Glomerular endothelial cell (primary cell): ENCODE measurements around the gene SLC5A5. TPM values are rescaled to one million over a fixed set of nuclear protein-coding genes. Genes with fewer than 3 reads are reported as not detected.

ENCODE experiments used
- DNase-seq: peaks from one replicate; pipeline ENCODE4 v3.0.0-alpha.2; 2011; ENCODE audit warnings: low read depth, low spot score; ENCODE audit errors: extremely low read depth
- total RNA-seq: library from RNA; depleted of rRNA; stranded (reverse); fragments of >200 nt; gene quantifications from 2 replicates; pipeline ENCODE4 v1.2.3, GENCODE V29; 2015

The SLC5A5 gene
- total RNA-seq = not detected in 2 replicates

DNA sequence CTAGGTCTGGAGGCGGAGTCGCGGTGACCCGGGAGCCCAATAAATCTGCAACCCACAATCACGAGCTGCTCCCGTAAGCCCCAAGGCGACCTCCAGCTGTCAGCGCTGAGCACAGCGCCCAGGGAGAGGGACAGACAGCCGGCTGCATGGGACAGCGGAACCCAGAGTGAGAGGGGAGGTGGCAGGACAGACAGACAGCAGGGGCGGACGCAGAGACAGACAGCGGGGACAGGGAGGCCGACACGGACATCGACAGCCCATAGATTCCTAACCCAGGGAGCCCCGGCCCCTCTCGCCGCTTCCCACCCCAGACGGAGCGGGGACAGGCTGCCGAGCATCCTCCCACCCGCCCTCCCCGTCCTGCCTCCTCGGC, at the start of gene SLC5A5:
Gene SLC5A5 (plus strand): TSS at position 68 of the 373 bp plus-strand sequence. CDS start 375 bp downstream, outside the sequence.
- no peak for DNase-seq

GRCh38 chr19:17824339-17824738, 47.4 kb upstream of the SLC5A5 start:
- DNase-seq = no peak

GRCh38 chr19:17826508-17827056, 45.2 kb upstream of the SLC5A5 start:
- DNase-seq = no peak

- DNase-seq = no peak
These were observed 41.7 kb upstream of the SLC5A5 start for GRCh38 chr19:17829855-17830566.

DNA sequence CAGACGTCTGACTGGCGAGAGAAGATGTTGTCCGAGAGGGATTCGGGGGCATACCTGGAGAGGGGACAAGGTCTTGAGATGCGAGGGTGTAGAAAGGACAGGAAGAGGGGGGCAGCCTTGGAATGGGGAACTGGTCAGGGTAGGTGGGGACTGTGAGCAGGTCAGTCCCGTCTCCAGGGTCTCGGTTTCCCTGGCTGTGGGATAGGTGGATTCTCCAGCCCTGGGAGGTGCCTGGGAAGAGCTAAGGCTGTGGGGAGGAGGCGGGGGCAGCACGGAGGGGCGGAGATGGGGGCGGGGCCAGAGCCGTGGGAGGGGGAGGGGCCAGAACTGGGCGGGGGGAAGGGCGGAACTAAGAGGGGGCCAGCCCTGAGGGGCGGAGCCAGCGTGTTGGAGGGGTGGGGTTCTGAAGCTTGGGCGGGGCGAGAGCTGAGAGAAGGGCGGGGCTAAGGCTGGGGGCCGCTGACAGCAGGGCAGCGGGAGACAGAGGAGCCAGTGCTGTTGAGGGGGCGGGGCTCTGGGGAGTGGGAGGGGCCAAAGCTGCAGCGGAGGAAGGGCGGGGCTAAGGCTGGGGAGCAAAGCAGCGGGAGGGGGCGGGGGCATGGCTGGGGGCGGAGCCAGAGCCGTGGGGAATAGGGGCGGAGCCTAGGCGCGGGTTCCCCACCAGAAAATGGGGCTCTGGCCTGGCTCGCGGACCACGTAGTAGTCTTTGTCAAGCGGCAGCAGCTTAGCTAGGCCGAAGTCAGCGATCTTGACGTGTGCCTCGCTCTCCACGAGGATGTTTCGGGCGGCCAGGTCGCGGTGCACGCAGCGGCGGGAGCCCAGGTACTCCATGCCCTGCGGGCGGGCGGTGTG, 41.0 kb upstream of the SLC5A5 start:
- DNase-seq = no peak

DNA sequence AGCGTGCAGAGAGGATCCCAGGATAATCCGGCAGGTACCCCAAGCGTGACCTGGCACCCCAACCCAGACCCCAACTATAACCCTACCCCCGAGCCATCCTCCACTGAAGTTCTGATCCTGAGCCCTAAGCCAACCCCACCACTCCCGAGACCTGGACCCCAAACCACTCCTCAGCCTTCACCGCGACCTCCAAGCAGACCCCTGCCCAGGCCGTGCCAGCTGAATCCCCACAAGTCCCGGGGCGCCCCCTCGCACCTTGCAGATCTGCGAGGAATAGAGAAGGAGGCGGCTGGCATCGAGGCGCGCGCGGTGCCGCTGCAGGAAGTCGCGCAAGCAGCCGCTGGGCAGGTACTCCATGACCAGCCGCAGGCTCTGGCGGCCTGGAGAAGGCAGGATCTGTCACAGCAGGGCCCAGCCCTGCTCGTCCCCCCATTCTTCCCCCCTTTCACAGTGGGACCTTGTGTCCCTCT, 40.3 kb upstream of the SLC5A5 start:
- DNase-seq = no peak

- DNase-seq = no peak
These were observed 39.1 kb upstream of the SLC5A5 start for GRCh38 chr19:17832443-17833208.

DNA sequence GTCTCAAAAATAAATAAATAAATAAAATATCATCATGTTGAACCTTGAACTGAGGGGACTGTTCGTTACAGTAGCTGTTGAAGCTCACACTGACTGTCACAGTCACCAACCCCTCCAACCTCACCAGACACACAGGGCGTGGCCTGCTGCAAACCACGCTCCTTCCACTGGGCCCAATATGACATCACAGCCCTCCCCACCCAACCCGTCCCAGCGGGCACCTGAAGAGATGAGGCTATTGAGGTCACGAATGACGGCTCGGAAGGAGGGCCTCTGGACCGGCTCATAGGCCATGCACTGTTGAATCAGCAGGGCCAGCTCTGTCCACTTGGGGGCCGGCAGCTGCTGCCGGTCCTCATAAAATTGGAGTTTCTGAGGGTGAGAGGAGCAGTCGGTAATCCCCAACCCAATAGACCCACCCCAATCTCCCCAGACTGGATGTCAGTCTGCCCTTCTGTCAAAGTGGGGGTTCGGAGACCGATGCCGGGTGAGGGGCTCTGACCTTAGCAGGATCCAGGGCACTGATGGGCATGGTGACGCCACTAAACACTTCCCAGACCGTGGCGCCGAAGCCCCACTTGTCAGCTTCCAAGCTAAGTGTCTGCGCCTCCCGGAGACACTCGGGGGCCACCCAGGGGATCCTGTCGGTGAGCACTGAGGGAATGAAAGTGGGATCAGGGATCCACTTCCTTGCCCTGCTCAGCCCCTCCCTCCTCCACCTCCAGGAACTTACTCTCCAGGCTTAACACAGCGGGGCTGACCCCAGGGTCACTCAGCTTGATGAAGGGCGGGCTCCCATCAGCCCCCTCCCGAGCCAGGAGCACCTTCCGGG, 37.2 kb upstream of the SLC5A5 start:
- DNase-seq = no peak

DNA sequence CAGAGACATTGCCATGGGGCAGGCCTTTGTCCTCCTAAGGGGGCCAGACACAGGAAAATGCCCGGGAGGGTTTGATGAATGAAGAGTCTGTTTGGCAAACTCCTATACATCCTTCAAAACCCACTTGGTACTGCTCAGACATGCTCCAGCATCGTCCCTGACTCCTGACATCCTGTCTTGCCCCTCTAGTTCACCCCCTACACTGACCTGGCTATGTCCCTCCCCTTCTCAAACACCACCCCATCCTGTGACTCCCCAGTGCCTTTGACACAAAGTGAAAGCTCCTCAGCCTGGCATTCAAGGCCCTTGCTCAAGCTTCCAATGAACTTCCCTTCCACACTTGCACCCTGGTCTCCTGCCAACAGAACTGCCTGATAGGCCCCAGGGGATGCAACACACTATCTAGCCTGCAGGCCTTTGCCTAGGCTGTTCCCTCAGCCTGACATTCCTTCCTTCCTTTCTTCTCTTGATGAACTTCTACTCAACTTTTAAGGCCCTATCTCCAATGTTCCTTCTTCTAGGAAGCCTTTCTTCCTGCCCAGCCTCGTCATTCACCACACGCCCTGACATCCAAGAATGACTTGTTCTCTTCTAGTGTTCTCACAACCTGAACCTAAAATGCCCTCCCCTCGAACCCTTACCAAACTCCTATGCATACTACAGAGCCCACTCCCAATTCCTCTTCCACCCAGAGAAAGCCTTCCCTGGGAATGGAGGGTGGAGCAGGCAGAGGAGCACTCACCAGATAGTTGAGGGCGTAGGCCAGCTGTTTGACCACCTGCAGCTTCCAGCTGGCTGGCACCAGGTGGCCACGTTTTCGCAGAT, 36.4 kb upstream of the SLC5A5 start:
- DNase-seq = no peak

DNA sequence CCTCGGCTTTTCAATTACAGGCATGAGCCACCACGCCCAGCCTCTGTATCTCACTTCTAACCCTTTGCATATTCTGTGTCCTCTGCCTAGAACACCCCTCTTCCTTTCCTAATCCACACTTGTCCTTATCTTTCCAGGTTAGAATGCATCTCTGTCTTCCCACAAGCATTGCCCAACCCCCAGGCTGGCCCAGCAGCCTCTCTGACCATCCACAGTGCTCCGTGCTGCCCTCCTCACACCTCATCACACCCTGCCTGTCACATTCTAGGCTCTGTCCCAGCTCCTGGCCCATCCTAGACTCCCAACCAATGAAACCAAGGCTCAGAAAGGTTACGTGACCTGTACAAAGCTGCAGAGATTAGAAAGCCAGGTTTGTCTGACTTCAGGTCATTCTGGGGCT, 35.2 kb upstream of the SLC5A5 start:
- DNase-seq = no peak

- DNase-seq = no peak
These were observed 33.8 kb upstream of the SLC5A5 start for GRCh38 chr19:17837972-17838371.

DNA sequence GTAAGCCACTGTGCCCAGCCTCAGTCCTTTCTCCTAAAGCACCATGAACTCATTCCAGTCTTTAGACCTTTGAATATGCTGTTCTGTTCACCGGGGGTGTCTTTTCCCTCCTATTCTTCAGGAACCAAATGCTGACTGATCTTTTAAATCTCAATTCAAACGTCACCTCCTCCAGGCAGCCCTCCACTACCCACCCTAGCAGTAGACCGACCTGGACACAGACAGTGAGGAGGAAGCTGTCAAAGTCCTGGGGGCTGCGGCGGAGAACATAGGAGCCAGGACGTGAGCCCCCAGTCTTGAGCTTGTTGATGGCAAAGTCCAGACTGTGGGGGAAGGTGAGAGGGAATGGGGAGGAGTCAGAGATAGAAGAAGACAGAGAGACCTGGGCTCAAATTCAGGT, 31.7 kb upstream of the SLC5A5 start:
- DNase-seq = no peak

- DNase-seq = no peak
These were observed 30.4 kb upstream of the SLC5A5 start for GRCh38 chr19:17841371-17841809.

DNA sequence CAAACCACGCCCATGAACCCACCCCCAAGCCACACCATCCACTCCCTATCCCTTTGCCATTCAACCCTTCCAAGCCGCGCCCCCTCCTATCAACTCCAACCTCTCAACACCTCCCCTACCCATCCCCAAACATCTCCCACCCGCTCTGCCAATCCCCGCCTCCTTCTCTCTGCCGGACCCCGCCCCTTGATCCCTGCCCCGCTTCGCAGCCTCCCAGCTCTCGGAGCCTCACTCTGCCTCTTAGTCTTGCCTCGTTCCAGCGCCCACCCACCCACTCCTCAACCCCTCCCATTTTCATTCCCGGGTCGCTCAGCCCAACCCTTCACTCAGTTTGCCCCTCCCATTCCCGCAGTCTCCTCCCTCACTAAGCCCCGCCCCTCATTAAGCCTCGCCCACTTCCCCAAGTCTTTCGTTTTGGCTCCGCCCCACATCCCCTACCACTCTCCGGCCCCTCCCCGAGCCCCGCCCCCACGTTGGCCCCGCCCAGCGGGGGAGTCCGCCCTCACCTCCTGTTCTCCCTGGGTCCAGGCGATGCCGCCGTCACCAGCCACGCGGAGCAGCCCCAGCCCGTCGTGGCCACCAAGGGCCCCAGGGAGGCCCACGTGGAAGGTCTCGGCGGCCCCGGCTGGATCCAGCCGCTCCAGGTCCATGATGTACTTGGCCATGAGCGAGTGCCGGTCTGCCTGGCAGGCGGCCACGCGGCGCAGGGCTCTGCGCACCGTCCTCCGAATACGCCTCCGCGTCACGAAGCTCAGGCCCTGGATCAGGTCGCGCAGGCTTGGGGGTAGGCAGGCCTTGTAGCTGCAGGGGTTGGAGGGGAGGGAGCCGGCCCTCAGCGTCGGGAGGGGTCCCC, 29.7 kb upstream of the SLC5A5 start:
- no peak for DNase-seq

GRCh38 chr19:17842663-17843291, 29.0 kb upstream of the SLC5A5 start:
- no peak for DNase-seq

- no peak for DNase-seq
These were observed 28.4 kb upstream of the SLC5A5 start for GRCh38 chr19:17843292-17843827.

DNA sequence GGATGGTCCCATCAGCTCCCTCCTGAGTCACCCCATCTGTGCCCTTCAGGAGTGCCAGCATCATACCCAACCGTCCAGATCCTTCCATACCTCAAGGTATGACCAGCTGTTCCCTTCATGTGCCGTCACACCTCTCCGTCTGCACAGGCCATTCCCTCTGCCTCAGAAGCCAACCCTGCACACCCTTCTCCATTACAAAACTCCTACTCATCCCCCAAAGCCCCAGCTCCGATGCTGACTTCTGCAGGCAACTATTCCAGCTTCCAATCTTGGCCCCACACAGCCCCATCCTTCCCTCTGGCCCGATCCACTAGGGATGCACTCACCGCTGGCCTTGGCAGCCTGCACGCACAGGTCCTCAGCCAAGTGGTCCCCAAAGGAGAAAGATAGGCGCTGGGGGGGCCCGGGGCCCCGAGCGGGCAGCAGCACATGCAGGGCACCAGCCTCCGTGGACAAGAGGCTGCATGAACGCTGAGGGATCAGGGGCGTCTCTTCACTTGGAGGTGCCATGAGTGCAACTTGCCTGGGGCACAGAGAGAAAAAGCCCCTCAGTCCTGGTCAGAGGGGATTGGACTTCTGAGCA, 27.7 kb upstream of the SLC5A5 start:
- DNase-seq = no peak
